SKM-1 (cell line): Measurements from ENCODE around the gene PAPPA2.
"Not testable (repeated sequence)": the region's sequence is repeated elsewhere in the genome, so short reads cannot be mapped to it uniquely, and the experiment has no call there.

Source experiments
- DNase-seq: peaks from one replicate; lab custom pipeline; 2025; ENCODE audit not compliant: unreplicated experiment; lab: John Stamatoyannopoulos, UW

The PAPPA2 gene

DNA sequence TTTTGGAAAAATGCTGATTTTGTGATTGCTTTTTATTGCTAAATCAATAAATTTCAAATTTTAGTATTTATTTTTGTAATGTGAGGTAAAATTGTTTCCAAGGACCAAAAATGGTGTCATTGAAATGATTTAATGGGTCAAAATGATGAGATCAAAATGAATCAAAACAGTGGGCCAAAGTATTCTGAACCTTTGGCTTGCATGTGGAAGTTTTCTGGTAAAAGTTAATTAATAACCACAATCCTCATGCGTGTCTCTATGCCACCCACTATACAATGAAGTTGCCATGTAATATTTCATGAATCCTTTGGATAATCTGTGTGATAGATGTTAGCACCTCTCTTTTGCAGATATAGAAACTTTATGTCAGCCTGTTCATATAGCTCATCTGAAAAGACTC is 83.8 kb downstream of the PAPPA2 start:
- DNase-seq = no peak

DNA sequence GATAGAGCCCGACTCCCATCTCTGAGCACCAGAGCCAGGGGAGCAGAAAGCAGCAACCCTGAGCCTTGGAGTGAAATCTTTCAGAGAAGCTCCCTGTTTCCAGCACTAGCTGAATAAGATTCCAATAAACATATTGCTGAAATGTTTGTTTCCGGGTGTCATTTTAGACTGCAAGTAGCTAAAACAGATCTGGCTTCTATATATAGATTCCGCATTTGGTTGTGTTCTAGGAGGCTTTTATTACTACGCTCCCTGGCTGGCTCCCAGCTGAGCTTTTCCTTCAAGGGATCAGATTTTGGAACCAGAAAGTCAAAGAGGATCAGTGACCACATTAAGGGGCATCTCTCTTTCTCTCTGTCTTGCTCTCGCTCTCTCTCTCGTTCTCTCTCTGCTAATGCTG is 88.2 kb downstream of the PAPPA2 start:
- no peak for DNase-seq

GRCh38 chr1:176552217-176552991 is 89.4 kb downstream of the PAPPA2 start:
- no peak for DNase-seq

GRCh38 chr1:176552999-176553398 is 90.0 kb downstream of the PAPPA2 start:
- no peak for DNase-seq

DNA sequence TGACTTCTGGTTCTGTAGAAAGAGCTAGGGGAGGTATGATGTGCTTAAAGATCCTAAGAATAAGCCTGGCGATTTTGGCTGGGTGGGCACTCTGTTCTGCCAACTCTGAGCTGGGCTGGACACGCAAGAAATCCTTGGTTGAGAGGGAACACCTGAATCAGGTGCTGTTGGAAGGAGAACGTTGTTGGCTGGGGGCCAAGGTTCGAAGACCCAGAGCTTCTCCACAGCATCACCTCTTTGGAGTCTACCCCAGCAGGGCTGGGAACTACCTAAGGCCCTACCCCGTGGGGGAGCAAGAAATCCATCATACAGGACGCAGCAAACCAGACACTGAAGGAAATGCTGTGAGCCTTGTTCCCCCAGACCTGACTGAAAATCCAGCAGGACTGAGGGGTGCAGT is 93.3 kb downstream of the PAPPA2 start:
- no peak for DNase-seq

DNA sequence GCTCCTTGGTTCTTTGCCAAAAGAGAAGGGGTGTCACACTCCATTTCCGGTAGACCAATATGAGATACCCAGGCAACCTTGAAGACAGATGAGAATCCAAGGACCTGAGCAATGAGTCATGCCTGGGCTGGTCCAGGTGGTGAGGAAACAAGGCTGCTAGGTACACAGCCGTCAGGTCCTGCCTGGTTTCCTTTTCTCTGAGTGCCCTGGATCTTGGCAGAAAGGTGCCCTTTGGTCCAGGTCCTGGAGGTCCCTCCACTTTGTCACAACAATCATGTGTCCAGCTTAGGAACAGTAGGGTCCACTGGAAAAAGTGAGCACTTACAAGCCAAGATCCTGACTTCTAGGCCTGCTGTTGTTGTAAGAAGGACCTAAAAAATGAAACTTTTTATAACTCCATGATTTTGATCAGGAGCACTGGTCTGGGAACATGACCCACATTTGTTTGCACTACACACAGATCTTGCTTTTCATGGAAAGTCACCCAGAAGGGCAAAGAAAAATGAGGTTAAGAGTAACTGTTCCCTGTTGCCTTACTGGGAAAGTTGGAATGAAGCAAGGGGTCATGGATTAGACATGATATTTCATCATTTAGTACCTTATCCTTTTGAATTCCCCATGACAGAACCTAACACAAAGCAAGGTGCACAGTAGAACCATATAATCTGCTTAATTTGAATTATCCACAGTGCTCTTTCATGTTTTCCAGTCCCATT is 94.7 kb downstream of the PAPPA2 start:
- no peak for DNase-seq

- no peak for DNase-seq
These were observed 95.6 kb downstream of the PAPPA2 start for GRCh38 chr1:176558561-176558960.

DNA sequence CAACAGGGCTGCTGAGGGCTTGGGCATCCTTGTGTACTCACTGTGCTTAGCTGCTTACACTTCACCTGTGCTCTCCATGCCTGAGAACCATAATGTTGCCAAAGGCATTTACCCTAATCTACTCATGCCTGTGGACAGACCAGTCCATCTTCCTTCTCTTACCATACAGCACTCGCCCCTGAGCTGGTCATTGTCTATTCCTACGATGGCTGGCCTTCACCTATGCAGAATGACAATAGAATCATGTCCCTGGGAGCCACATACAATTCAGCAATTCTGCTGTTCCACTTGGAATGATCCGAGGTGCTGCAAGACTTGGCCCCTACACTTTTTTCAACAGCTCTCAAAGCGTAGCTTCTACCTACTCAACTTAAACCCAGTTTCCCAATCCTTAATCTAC is 96.5 kb downstream of the PAPPA2 start:
- DNase-seq = no peak

DNA sequence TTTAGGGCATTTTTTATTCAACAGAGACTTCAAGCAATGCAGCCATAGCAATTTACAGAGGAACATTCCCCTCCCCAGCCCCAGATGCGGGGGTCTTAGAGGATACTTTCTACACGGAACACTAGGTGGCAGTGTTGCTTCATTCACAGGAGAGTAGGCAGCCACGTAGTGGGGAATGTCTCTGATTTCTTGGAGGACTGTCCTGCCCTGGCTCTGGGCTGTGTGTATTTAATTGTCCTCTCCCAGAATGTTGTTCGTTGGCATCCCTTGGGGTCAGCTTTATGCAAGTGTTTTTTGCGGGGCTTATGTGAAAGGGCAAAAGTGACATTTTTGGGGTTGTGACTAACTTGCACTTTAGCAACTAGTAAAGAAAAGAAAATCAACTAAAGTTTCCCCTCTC is 96.9 kb downstream of the PAPPA2 start:
- peak; percentile 71 for DNase-seq

DNA sequence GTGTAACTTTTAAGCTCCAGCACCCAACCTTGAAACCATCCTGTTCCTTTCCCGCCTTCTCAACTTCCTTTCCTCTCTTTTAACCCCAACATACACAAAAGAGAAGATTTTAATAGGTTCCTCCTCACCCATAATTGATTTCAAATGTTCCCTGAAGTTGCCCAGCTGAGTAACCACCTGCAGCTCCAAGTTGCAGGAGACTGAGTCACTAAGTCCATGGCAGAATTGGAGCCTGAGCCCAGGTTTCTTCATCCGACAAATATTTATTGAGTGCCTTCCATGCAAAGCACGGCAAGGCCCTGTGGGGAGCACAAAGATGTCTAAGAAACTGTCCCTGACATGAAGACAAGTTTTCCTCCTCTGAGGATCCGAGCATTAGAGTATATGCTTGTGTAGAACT is 97.7 kb downstream of the PAPPA2 start:
- no peak for DNase-seq

GRCh38 chr1:176561761-176562160 is 98.8 kb downstream of the PAPPA2 start:
- DNase-seq = not testable (repeated sequence)

DNA sequence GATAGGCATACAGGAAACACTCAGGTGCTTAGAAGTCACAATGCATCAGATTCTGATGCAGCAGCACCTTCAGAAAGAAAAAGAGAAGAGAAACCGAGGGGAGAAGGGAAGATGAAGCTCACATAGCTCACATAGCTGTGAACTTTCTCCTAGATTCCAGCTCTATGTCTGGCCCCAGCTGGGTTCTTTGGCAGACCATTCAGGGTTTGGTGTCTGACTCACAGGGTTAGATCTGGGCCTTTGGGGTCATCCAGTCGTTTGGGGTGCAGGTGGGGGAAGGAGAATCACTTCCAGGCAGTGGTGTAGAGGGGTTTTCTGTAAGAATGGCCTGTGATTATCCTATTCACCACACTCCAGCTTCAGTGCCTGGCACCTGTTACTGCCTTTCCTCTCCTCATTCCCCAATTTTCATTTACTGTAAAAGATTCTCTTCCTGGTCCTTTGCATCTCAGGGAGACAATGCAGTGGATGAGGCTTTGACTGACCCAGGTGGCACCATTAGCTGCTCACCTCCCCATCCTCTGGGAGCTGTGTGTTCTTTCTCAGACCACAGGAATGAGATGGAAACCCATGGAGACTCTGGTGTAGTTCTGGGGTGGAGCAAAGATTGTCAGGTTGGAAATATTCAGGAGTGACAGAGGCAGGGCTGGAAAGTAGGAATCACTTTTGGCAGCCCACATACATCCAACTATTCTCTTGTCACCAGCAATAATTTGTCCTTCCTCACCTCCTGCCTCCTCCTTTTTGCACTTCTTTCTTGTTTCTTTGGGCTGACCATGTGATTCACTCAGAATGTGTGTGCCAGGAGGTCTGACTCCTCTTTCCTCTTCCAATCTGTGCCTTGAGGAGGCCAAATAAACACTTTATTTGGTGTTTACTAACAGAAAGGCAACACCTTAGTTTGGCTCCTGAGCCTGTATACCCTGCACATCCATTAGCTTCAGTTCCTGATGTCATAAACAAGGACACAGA is 103.3 kb downstream of the PAPPA2 start:
- DNase-seq = no peak

DNA sequence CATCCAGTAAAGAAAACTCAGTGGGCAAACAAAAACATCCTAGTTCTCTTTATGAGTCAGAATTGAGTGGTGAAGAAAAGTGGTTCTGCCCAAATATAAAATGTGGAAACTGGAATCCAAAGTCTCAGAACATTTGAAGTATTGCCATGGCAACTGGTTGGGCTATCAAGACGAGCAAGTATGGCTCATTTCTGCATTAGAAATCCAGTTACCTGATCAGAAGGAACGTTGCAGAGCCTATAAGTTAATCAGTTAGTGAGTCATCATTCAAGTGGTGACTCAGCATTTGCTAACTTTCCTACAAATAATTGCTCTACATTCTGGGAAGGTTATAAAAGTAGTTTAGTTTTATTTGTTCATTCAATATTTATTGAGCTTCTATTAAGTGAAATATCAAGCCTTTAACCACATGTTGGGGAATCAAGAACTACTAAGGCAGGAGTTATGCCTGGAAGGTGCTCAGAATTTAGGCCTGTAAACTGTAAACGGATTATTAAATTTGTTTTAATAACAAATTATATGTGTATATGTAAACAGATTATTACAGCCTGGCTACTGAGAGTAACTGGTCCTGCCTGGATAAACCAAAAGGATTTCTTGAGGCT is 104.3 kb downstream of the PAPPA2 start:
- no peak for DNase-seq

DNA sequence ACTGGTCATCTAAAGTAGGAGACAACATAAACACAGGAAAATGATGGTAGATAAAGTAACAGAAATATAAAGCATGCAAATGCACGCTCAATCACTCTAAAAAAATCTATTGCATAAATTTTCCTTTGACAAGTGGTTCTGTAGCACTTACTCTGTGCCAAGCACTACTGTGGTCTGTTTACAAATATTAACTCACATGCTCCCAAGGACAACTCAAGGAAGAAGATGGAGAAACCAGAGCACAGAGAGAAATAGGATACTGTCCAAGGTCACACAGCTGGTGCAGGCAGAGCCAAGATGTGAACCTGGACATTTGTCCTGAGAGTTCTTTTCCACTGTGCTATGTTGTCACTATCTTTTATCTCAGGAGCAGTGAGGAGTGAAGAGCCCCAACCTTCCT is 105.2 kb downstream of the PAPPA2 start:
- DNase-seq = no peak

DNA sequence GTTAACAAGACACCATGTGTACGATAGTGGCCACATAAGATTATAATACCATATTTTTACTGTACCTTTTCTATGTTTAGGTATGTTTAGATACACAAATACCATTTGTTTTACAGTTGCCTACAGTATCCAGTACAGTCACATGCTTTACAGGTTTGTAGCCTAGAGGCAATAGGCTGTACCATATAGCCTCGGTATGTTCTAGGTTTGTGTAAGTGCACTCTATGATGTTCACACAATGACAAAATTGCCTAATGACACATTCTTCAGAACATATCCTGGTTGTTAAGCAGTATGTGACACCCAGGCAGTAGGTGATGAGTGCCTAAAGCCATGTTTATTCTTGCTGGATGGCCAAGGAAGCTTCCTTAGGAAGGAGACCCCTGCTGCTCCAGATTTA is 111.8 kb downstream of the PAPPA2 start:
- no peak for DNase-seq

DNA sequence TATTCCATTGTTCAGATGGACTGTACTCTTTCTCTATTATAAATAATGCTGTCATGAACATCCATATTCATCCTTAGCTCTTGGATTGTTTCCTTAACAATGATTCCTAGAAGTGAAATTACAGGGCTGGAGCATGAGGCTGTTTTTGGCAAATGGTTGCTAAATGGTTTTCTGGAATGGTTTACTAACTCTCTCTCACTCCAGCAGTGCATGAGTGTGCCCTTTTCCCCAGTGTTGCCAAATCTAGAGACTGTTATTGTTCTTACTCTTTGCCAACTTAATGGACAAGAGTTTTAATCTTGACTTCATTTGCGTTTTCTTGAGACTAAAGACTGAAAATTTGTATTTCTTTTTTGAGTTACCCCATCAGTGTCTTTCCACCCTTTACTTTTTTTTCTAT is 113.0 kb downstream of the PAPPA2 start:
- DNase-seq = no peak

GRCh38 chr1:176576670-176577069 is 113.7 kb downstream of the PAPPA2 start:
- DNase-seq = no peak

DNA sequence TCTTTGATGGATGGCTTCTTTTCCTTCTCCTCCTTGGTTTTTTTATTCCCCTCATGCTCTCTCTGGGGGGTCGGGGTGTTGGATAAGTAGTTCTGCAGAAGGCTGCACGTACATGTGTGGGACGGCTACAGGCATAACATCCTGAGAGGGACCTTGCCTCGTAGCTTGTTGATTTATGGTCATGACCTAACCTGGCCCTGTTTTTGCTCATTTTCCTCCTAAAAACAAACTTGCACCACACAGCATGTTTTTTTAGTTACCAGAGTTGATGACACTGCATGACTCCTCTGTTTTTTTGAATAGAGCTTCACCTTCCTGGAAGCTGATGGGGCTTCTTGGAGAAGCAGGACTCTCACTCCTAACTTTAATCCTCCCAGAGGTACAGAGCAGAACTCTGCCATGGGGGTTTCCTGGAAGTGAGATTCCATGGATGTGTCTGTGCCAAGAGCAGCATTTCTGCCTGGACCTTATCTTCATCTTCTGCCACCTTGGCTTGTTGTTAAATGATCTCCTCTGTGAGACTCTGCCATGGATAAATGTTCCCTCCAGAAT is 114.7 kb downstream of the PAPPA2 start:
- DNase-seq = no peak

GRCh38 chr1:176579087-176579486 is 116.1 kb downstream of the PAPPA2 start:
- DNase-seq = no peak

DNA sequence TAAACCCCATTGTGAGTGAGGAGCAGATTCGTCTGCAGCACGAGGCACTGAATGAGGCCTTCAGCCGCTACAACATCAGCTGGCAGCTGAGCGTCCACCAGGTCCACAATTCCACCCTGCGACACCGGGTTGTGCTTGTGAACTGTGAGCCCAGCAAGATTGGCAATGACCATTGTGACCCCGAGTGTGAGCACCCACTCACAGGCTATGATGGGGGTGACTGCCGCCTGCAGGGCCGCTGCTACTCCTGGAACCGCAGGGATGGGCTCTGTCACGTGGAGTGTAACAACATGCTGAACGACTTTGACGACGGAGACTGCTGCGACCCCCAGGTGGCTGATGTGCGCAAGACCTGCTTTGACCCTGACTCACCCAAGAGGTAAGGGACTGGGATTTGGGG is 132.2 kb downstream of the PAPPA2 start:
- DNase-seq = no peak

- DNase-seq = no peak
These were observed 138.4 kb downstream of the PAPPA2 start for GRCh38 chr1:176601348-176601747.
